K562 (cell line): Measurements from ENCODE around the gene CDH12. TPM values are rescaled to one million over a fixed set of nuclear protein-coding genes. Genes with fewer than 3 reads are reported as not detected.

ENCODE experiments used
- CEBPZ ChIP-seq: fragments of 150-350 bp; IDR thresholded peaks from 2 replicates; pipeline ENCODE4 v1.6.1; 2014; ENCODE audit warnings: low read depth, mild to moderate bottlenecking, low read length, borderline replicate concordance
- CTCF ChIP-seq, 3 experiments: IDR thresholded peaks in 2 of 3; conservative IDR thresholded peaks in 1 of 3; 2 replicates each; pipeline ENCODE4 v1.5.1; 2011 to 2012; ENCODE audit warnings: low read length in 3 of 3, mild to moderate bottlenecking in 3 of 3, control low read depth in 2 of 3, improper control_type of control experiment in 1 of 3, inconsistent platforms in 1 of 3, low read depth in 1 of 3, mixed read lengths in 1 of 3, moderate library complexity in 1 of 3; ENCODE audit not compliant: insufficient read depth in 2 of 3
- REST ChIP-seq, 2 experiments: fragments of 450-650 bp; formaldehyde crosslinking in 1 of 2; IDR thresholded peaks; 2 replicates each; pipeline versions ENCODE4 v1.4.0 to v1.6.1; 2014 to 2020; ENCODE audit warnings: mild to moderate bottlenecking in 2 of 2, borderline replicate concordance in 1 of 2, low read depth in 1 of 2
- THRB ChIP-seq: fragments of 450-650 bp; formaldehyde crosslinking; conservative IDR thresholded peaks from 2 replicates; pipeline ENCODE4 v1.4.0; 2022; ENCODE audit warnings: mild to moderate bottlenecking, missing genetic modification characterization
- polyA plus RNA-seq, 8 experiments: library from polyadenylated mRNA; depleted of rRNA in 4 of 8; stranded (reverse) in 5 of 8; unstranded in 3 of 8; fragments of >200 nt; fragmentation: Nextera tagmentation in 2 of 8; fragmentation: Illumina TruSeq in 1 of 8; extraction: Ambion mirVana in 2 of 8; extraction: Trizol in 1 of 8; gene quantifications; 2 replicates each; pipeline versions ENCODE4 v1.2.1 to v1.2.3, GENCODE V29; 2011 to 2014; ENCODE audit warnings: inconsistent platforms in 1 of 8, missing spikeins in 1 of 8
- total RNA-seq, 7 experiments: library from RNA; depleted of rRNA in 6 of 7; stranded (reverse); fragments of >200 nt in 6 of 7; fragmentation: Illumina TruSeq in 2 of 7; extraction: Trizol in 2 of 7; gene quantifications; 2 replicates each; pipeline versions ENCODE4 v1.2.1 to v1.2.3, GENCODE V29; 2011 to 2021; ENCODE audit warnings: low replicate concordance in 1 of 7

CDH12 gene
- total and polyA plus RNA-seq, 9 of the 15 experiments (the other 6 are each of a cell fraction or from before 2014, with no cell fraction given) = 0.03 to 1.7 (median 0.37) TPM

GRCh38 chr5:22531986-22532385, 321.2 kb downstream of the CDH12 start (continued):
- TF ChIP-seq REST (IDR thresholded peaks at IDR 0.05; ENCODE audit: borderline replicate concordance) (no peak), REST (CRISPR knock-in tag; IDR thresholded peaks at IDR 0.05; ENCODE audit: low read depth) (no peak), CTCF (IDR thresholded peaks at IDR 0.05 in 2 of 3, conservative IDR thresholded peaks at IDR 0.05 in 1 of 3; ENCODE audit: insufficient read depth in 2 of 3, low read depth in 1 of 3, low read length in 3 of 3) (no peak), CEBPZ (no peak), THRB (no peak)
